ENCODE measurements around the gene RAB3C.

The RAB3C gene

GRCh38 chr5:58606064-58606463, 23.2 kb downstream of the RAB3C start:
- no peak for DNase-seq

DNA sequence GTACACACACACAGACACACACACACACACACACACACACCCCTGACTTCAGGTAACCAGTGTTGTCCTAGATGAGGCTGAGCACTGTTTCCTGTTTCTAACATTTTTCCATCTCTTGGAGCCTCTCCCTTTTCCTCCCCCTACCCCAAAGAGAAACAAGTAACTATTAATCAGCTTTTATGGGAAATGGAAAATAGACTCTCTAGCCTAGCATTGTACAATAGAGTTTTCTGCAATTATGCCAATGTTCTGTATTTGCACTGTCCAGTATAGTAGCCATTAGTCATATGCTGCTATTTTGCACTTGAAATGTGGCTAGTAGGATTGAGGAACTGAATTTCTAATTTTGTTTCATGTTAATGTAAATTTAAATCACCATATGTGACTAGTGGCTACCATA, 33.1 kb downstream of the RAB3C start:
- no peak for DNase-seq

GRCh38 chr5:58617241-58617640, 34.4 kb downstream of the RAB3C start:
- no peak for DNase-seq

DNA sequence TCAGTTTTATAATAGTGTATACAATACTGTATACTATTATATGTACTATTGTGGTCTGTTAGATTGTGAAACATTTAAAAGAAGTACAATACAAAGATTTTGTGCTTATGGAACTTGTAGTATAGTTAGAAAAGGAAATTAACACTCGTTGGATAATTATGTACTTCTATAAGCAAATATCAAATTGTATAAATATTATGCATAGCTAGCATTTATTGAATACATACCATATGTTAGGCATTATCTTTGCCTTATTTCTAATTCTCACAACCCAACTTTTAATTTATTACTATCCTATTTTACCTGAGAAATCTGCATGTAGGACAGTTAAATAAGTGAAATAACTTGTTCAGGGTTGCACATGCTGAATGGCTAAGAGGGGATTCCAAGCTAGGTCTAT, 37.5 kb downstream of the RAB3C start:
- DNase-seq: no peak

GRCh38 chr5:58622936-58623871, 40.3 kb downstream of the RAB3C start:
- no peak for DNase-seq

DNA sequence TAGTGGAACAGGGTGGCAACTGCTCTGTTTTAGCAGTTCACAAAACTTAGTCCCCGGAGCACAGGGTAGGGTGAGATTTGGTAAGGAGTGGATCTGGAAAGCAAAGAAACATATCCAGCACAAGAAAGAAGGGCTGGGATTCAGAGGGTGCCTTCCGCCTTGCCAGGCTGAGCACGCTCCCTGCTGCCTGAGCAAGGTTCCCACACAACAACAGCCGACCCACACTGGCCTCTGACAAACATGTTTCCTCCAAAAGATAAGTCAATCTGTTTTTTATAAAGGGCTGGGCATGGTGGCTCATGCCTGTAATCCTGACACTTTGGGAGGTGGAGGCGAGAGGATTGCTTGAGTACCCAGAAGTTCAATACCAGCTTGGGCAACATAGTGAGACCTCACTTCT, 45.8 kb downstream of the RAB3C start:
- DNase-seq: no peak

DNA sequence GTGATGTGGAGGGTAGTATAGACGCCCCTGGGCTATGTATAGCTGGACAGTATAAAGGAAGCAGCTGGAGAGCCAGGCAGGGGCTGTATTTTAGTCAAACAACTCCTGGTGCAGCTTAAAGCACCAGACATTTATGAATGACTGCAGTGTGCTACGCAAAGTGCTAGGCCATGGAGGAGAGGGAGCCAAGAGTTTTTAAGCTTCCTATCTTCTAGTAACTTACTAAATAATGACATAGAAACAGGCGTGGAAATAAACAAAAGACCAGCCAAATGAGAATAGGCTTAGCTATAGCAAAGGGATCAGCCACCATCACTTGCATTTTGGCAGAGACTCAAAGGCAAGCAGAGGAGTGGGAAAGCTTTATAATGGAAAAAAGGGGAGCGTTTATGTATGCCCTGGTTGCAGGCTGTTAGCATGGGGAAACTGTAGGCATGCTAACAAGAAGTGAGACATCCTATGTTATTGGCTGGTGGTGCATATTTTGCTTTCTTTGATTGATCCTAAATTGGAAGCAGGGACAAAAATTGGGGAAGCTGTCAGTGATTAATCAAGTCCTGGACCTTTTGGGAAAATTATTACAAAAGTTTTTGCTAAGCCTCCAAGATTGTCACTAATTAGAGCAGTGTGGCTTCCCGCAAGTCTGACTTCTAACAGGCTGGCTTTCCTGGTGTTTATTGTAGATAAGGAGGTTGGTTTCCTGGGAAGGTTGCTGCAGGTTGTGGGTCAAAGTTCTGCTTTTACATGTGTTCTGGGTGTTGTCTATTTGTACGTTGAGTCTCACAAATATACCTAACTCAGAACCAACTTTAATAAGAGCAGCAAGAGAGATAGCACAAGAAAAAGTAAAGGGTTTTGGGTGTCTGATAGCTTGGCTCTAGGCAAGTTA, 46.6 kb downstream of the RAB3C start:
- DNase-seq: no peak

DNA sequence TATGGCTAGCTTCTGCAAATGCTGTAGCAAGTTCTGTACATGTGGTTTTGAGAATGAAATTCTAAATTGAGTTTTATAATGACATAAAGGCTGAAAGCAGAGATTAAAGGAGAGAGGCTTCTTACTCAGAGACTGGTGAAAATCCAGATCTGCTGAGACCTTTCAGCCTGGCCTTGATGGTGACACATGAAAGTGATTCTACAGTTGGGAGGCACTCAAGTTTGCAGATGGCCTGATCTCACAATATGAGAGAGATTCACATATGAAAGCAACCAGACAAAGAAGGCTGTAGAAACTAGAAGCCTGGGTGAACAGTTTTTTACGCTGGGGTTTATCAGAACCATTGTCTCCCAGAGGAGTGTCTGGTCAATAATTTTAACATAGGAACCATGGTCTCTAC, 49.0 kb downstream of the RAB3C start:
- no peak for DNase-seq

GRCh38 chr5:58635416-58635815, 52.5 kb downstream of the RAB3C start:
- no peak for DNase-seq

DNA sequence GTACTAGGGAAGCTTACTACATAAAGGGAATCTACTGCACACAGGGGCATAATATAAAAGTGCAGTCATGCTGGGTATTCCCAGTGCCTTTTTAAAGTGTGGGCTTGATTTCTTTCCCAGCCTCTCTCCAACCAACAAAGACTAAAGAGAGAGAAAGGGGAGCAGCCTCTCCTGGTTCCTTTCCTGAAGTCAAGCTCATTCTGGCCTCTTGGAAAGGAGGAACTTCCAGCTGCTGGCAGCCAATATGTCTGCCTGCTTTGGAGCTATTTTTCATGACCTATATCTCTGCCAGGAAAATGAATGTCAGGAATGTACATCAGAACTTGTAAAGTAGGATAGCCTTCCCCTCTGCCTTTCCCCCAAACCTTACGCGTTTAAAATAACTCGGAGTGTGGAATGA, 57.1 kb downstream of the RAB3C start:
- no peak for DNase-seq

- DNase-seq: no peak
These were observed 58.7 kb downstream of the RAB3C start for GRCh38 chr5:58641533-58641932.

DNA sequence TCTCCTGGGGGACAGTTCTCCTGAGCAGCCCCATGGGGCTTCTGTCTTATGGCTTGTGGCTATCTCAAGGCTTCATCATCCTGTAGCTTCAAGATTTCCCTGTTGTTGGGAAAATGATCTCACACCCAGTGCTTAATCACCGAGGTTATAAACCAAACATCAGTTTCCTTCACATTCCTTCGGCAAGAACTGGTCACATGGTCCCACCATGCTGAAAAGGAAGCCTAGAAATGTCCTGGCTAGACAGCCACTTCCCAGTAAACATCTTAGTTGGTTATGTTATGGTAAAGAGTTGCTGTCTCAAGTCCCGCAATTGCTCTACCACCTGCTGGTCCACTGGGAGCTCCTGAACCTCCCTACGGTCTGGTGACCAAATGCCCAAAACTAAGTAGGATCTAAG, 66.0 kb downstream of the RAB3C start:
- DNase-seq: no peak

DNA sequence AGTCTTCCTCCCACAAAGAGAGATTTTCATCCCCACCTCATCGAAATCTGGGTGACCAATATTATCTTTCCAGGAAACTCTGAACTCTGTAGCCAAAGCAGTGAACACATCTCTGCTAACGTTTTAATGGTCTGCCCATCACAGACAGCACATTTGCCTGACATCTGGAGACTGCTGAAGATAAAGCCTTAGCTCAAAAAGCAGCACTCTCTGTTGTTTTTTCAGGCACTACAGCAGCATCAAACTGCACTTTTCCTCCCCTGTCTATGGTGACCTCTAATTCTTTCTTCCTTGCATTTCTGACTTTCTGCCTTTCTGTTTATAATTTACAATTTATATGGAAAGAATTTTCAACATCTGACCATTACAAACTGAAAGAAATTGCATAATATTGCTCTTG, 66.8 kb downstream of the RAB3C start:
- no peak for DNase-seq

- DNase-seq: no peak
These were observed 70.6 kb downstream of the RAB3C start for GRCh38 chr5:58653521-58653920.

DNA sequence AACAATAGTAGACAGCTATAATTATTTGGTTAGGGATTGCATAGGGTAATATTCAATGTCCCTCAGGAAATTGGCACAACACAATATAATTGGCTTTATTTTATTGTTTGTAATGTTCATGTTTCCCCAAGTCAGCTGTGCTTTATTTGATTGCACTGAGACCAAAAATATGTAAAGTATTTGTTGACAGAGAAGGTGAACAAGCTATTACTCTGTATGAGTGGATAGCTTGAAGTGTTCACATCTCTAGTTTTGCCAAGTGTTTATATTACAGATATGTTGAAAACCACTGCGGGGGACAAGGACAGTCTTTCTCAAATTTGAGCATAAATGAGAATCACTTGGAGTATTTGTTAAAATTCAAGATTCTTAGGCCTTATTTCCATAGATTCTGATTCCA, 83.3 kb downstream of the RAB3C start:
- no peak for DNase-seq

DNA sequence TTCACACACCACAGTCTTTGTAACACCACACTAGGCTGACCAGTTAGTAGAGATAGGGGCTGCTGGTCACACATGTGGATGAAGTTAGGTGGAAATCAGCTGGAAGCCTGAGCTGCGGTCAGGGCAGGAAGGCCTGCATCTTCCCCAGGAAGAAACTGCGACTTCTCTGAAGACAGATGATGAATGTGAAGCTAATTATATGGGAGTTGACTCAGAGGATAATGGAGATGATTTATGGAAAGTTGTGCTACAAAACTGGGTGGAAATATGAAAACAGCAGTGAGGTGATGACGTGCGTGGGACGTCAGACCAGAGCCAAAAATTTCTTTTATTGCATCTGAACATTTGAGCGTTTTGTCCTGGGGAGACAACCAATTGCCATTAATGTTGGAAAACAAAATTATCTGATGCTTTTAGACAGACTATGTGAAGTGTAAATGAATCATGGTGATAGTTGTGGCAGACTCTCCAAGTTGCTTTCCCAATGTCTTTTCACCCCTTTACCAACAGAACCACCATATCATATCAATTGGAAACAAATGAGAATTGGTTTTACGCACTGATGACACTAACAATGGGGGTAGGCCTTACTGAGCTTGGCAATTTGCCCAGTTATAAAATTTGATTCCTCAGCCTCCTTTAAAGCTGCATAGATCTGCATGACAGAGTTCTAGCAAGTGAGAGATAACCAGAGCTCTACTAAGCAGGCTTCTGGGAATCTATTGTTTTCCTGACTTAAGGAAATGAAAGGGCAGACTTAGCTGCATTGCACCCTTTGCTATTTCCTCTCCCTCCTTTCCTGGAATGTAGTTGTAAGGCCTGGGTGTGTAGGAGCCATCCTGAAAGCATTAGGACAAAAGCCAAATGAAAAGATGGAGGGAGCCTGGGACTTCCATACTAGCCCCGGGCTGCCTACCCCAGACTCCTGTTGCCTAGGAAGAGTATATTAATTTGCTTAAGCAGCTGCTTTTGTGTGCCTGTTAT, 84.0 kb downstream of the RAB3C start:
- no peak for DNase-seq

DNA sequence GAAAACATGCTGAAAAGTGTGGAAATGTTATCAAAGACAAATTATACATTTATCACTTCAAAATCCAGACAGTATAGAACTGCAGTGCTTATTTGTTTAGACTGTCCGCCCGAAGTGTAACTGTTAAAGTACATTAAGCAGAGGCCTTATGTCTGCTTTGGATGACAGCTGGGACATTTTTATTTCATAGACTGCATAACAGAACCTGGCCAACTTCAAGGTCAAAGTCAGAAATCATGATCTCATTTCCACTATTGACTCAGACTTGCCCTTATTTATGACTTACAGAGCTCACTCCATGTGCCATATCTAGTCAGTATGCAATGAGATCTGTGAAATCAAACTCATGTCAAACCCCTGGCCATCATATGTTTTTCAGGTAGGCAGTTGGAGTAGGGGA, 87.7 kb downstream of the RAB3C start:
- DNase-seq: no peak

- DNase-seq: no peak
These were observed 88.3 kb downstream of the RAB3C start for GRCh38 chr5:58671155-58671554.

DNA sequence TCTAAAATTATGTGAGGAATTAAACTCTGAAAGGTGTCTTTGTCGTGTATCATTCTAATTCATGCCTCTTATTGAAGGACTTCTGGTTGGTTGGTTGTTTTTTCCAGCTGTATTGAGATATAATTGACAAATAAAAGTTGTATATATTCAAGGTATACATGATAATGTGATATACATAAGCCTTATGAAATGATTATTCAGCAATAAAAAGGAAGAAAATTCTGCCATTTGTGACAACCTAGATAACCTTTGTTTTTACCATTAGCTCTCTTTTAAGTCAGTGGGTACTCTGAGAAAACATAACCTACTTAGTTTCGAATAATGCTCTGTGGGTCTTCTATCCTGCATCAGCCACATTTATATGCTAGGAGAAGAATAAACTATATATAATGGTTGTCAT, 89.6 kb downstream of the RAB3C start:
- no peak for DNase-seq

- DNase-seq: no peak
These were observed 91.2 kb downstream of the RAB3C start for GRCh38 chr5:58674070-58674469.

DNA sequence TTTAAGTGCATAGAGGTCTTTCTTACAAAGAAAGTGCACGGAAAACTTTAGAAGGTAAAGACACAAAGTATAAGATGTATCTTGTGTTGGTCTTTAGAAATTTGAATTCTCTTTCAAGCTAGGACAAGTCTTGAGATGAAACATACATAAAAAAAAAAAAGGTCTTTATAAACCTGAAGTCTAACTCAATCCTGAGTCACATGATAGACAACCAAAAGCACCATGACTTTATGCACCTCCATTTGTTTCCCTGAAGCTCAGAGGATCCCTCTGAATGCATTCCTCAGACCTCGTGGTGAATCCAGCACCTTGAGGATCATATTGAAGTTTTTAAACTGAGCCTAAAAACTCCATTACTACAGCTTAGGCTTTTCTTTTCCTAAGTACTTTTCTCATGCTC, 91.8 kb downstream of the RAB3C start:
- no peak for DNase-seq

DNA sequence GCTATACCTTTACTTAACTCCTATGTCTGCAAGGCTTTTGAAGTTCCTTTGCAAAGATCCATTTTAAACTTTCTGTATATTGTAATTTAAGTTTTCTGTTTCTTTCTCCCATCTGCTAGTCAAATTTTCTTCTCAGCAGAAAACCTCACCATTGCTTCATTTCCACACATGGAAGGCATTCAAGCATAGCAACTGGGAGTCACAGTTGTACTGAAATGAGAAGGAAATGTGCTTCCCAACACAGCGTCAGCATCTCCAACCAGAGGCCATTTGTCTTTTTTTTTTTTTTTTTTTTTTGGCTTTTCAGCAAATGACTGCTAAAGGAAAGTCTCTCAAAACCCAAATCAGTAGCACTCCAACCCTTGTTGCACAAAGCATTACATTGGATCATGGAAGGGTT, 92.5 kb downstream of the RAB3C start:
- no peak for DNase-seq

- DNase-seq: no peak
These were observed 94.8 kb downstream of the RAB3C start for GRCh38 chr5:58677650-58678049.
